OCI-LY3 (cell line): ENCODE data around the gene FLVCR1.

Experiments
- CTCF ChIP-seq: fragments of 200-600, 300-600 bp; sonication (generic); IDR thresholded peaks from 2 replicates; pipeline ENCODE4 v1.5.1; 2014; ENCODE audit warnings: antibody characterized with exemption, low read length, low read depth
- EZH2phosphoT487 ChIP-seq: fragments of 200-600 bp; shearing (Covaris generic); IDR thresholded peaks from 2 replicates; pipeline ENCODE4 v1.6.1; 2018; ENCODE audit warnings: antibody characterized with exemption, mixed run types, low read depth

- TF ChIP-seq CTCF: no peak
- TF ChIP-seq EZH2phosphoT487: no peak
Measured at GRCh38 chr1:212867192-212867591, 9.1 kb downstream of the FLVCR1 start.
